Effector memory CD4-positive, alpha-beta T cell (primary cell): ENCODE measurements around the gene NIPAL3.

ENCODE experiments used
- DNase-seq, 3 donors: peaks; one replicate each; pipeline ENCODE4 v3.0.0-alpha.2; 2020
- H3K27ac ChIP-seq: 2 replicates; pipeline ENCODE4 v1.7.0; 2013; ENCODE audit warnings: mild to moderate bottlenecking, low read length, moderate library complexity; ENCODE audit not compliant: insufficient read depth, poor library complexity, severe bottlenecking
- H3K27me3 ChIP-seq: replicated peaks from 2 replicates; pipeline ENCODE4 v1.7.0; 2013; ENCODE audit warnings: mild to moderate bottlenecking, low read length; ENCODE audit not compliant: insufficient read depth, control insufficient read depth, poor library complexity, severe bottlenecking
- H3K36me3 ChIP-seq: 2 replicates; pipeline ENCODE4 v1.7.0; 2013; ENCODE audit warnings: mild to moderate bottlenecking, low read length, moderate library complexity; ENCODE audit not compliant: control insufficient read depth, insufficient read depth
- H3K4me1 ChIP-seq: 2 replicates; pipeline ENCODE4 v1.7.0; 2013; ENCODE audit warnings: low read length, mild to moderate bottlenecking; ENCODE audit not compliant: control insufficient read depth, insufficient read depth, poor library complexity, severe bottlenecking
- H3K4me3 ChIP-seq: 2 replicates; pipeline ENCODE4 v1.7.0; 2013; ENCODE audit warnings: low read length, low read depth, mild to moderate bottlenecking; ENCODE audit not compliant: insufficient read depth, poor library complexity, severe bottlenecking
- H3K9me3 ChIP-seq: 2 replicates; pipeline ENCODE4 v1.7.0; 2013; ENCODE audit warnings: mild to moderate bottlenecking, low read length, moderate library complexity; ENCODE audit not compliant: control insufficient read depth

Gene NIPAL3

GRCh38 chr1:24500448-24501048 lies 84.9 kb downstream of the NIPAL3 start:
- no peak for DNase-seq
- Histone ChIP-seq H3K27me3 (no peaks in the 10 kb centered on the region), H3K36me3 (no peaks in the 10 kb centered on the region), H3K9me3 (no peaks in the 10 kb centered on the region), H3K4me1 (peaks cover 20% of the 10 kb centered on the region), H3K27ac (peak overlapping the region; percentile 97), H3K4me3 (no peak overlapping the region)

GRCh38 chr1:24501371-24502064 lies 85.9 kb downstream of the NIPAL3 start:
- no peaks in the 10 kb centered on the region for H3K36me3 ChIP-seq
- peak overlapping the region; percentile 97 for H3K27ac ChIP-seq
- peak in 1 of 3 donors; percentile 27 for DNase-seq
- H3K4me3 ChIP-seq, result peak overlapping the region; percentile 73
- H3K9me3 ChIP-seq, result no peaks in the 10 kb centered on the region
- no peaks in the 10 kb centered on the region for H3K27me3 ChIP-seq
- H3K4me1 ChIP-seq, result peaks cover 29% of the 10 kb centered on the region

- Histone ChIP-seq H3K4me3 (peak overlapping the region; percentile 73), H3K36me3 (no peaks in the 10 kb centered on the region), H3K27ac (peak overlapping the region; percentile 97), H3K9me3 (no peaks in the 10 kb centered on the region), H3K27me3 (no peaks in the 10 kb centered on the region), H3K4me1 (peaks cover 35% of the 10 kb centered on the region)
- peak; percentile 80 to 87 (median 86) for DNase-seq
Observed at GRCh38 chr1:24502065-24502708, 86.6 kb downstream of the NIPAL3 start.

- H3K9me3 ChIP-seq, result no peaks in the 10 kb centered on the region
- peak within 1 kb of the TSS; percentile 73 for H3K4me3 ChIP-seq
- H3K27me3 ChIP-seq, result no peaks in the 10 kb centered on the region
- H3K36me3 ChIP-seq, result no peaks in the 10 kb centered on the region
- peak within 1 kb of the TSS; percentile 97 for H3K27ac ChIP-seq
- peak; percentile 73 to 80 (median 76) for DNase-seq
- peaks cover 40% of the 10 kb centered on the region for H3K4me1 ChIP-seq
Observed at GRCh38 chr1:24502709-24503058, 87.1 kb downstream of the NIPAL3 start, which contains the start of gene RCAN3. RCAN3 (plus strand) TSS chr1:24502836; CDS start chr1:24514373, 11,537 bp downstream.

GRCh38 chr1:24503059-24503751 lies 87.6 kb downstream of the NIPAL3 start:
- H3K36me3 ChIP-seq, result no peaks in the 10 kb centered on the region
- no peaks in the 10 kb centered on the region for H3K9me3 ChIP-seq
- peak in 1 of 3 donors; percentile 38 for DNase-seq
- H3K4me1 ChIP-seq, result peaks cover 45% of the 10 kb centered on the region
- H3K27ac ChIP-seq, result peak overlapping the region; percentile 97
- peak overlapping the region; percentile 68 for H3K4me3 ChIP-seq
- no peaks in the 10 kb centered on the region for H3K27me3 ChIP-seq

- peak overlapping the region; percentile 97 for H3K27ac ChIP-seq
- peaks cover 53% of the 10 kb centered on the region for H3K4me1 ChIP-seq
- H3K36me3 ChIP-seq, result no peaks in the 10 kb centered on the region
- H3K4me3 ChIP-seq, result peak overlapping the region; percentile 68
- no peak for DNase-seq
- H3K9me3 ChIP-seq, result no peaks in the 10 kb centered on the region
- H3K27me3 ChIP-seq, result no peaks in the 10 kb centered on the region
Observed at GRCh38 chr1:24503870-24504523, 88.4 kb downstream of the NIPAL3 start.

- no peak for DNase-seq
- no peaks in the 10 kb centered on the region for H3K36me3 ChIP-seq
- peak overlapping the region; percentile 97 for H3K27ac ChIP-seq
- no peaks in the 10 kb centered on the region for H3K27me3 ChIP-seq
- peak overlapping the region; percentile 68 for H3K4me3 ChIP-seq
- H3K4me1 ChIP-seq, result peaks cover 59% of the 10 kb centered on the region
- no peaks in the 10 kb centered on the region for H3K9me3 ChIP-seq
Observed at GRCh38 chr1:24504560-24504959, 89.0 kb downstream of the NIPAL3 start.

- Histone ChIP-seq H3K36me3 (peaks cover 3% of the 10 kb centered on the region), H3K4me1 (peaks cover 64% of the 10 kb centered on the region), H3K4me3 (peak overlapping the region; percentile 68)
Observed at GRCh38 chr1:24505816-24506215, 90.2 kb downstream of the NIPAL3 start.

GRCh38 chr1:24506691-24507381 lies 91.2 kb downstream of the NIPAL3 start:
- H3K27ac ChIP-seq, result peak overlapping the region; percentile 97
- H3K9me3 ChIP-seq, result no peaks in the 10 kb centered on the region
- H3K27me3 ChIP-seq, result no peaks in the 10 kb centered on the region
- H3K4me1 ChIP-seq, result peaks cover 61% of the 10 kb centered on the region
- peak overlapping the region; percentile 68 for H3K4me3 ChIP-seq
- DNase-seq, result peak in 1 of 3 donors; percentile 19
- peaks cover 3% of the 10 kb centered on the region for H3K36me3 ChIP-seq

More at GRCh38 chr1:24505816-24506215, 90.2 kb downstream of the NIPAL3 start:
- peak overlapping the region; percentile 97 for H3K27ac ChIP-seq
- H3K27me3 ChIP-seq, result no peaks in the 10 kb centered on the region
- H3K9me3 ChIP-seq, result no peaks in the 10 kb centered on the region
- DNase-seq, result no peak
